ENCODE measurements around the gene OAF. TPM values are rescaled to one million over a fixed set of nuclear protein-coding genes. Genes with fewer than 3 reads are reported as not detected.

OAF gene
- total and polyA plus RNA-seq, 5 experiments from 2014 or later, result 3.6 to 8.0 (median 5.3) TPM

GRCh38 chr11:120223793-120224192, 13.0 kb downstream of the OAF start:
- Mint-ChIP-seq H3K4me3 (no peak overlapping the region), H3K4me1 (peaks cover 14 to 23% (median 16%) of the 10 kb centered on the region in 4 donors), H3K9me3 (no peaks in the 10 kb centered on the region), H3K27ac (no peak overlapping the region), H3K36me3 (peaks cover 0 to 2% (median 0%) of the 10 kb centered on the region in 3 donors), H3K27me3 (peaks cover 0 to 1% (median 0%) of the 10 kb centered on the region in 5 donors)
- DNase-seq (no peak), ATAC-seq (no peak)
- POLR2A ChIA-PET, result no interaction called here

- no peak for ATAC-seq
- POLR2A ChIA-PET, result no interaction called here
- H3K27ac Mint-ChIP-seq, result peak overlapping the region in 2 of 10 donors; percentile 58 to 60
- no peaks in the 10 kb centered on the region for H3K9me3 Mint-ChIP-seq
- DNase-seq, result no peak
- H3K36me3 Mint-ChIP-seq, result peaks cover 0 to 2% (median 0%) of the 10 kb centered on the region in 3 donors
- H3K4me3 Mint-ChIP-seq, result peak overlapping the region in 1 of 10 donors; percentile 41
- peaks cover 13 to 23% (median 16%) of the 10 kb centered on the region in 4 donors for H3K4me1 Mint-ChIP-seq
- H3K27me3 Mint-ChIP-seq, result peaks cover 0 to 1% (median 0%) of the 10 kb centered on the region in 5 donors
Measured at GRCh38 chr11:120224361-120224760, 13.5 kb downstream of the OAF start.

DNA sequence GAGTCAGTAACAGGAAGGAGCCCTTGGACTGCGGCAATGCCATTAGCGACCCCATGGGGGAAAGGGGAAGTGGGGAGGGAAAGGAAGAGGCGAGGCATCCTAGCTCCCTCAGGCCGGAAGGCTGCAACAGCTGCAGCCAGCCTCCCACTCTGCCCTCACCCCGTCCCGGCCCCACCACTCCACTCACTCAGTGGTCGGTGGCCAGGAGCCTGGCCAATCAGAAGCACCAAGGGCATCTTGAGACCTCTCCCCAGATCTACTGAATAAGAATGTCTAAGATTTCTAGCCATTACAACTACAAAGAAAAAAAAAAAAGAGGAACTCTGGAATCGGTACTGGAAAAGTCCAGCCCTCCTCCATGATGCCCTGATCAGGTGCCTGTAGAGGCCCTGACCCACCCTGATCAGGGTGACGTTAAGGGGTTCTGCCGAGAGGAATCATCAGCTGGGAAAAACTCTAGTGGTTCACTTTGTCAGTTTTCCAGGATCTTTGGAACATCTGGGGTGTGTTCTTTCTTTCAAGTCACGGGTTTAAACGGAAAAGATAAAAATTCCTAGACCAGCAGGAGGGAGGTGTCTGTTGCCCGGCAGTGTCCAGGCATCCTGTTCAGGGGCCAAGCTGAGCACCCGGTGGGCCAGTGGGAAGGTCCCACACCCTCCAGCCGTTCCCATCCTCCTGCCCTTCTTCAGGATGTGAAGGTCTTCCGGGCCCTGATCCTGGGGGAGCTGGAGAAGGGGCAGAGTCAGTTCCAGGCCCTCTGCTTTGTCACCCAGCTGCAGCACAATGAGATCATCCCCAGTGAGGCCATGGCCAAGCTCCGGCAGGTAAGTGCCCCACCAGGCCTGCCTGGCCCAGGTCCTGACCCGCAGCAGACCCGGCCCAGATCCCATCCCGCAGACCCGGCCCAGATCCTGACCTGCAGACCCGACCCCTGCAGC, 14.4 kb downstream of the OAF start:
- POLR2A ChIA-PET, result no interaction called here
- Mint-ChIP-seq H3K9me3 (no peaks in the 10 kb centered on the region), H3K36me3 (peaks cover 0 to 2% (median 0%) of the 10 kb centered on the region in 3 donors), H3K27me3 (peaks cover 0 to 1% (median 0%) of the 10 kb centered on the region in 5 donors), H3K4me3 (peak overlapping the region in 2 of 10 donors; percentile 39 to 60), H3K4me1 (peaks cover 13 to 23% (median 16%) of the 10 kb centered on the region in 4 donors), H3K27ac (peak overlapping the region in 2 of 10 donors; percentile 58 to 60)
- ATAC-seq (no peak), DNase-seq (peak in 1 of 10 donors; percentile 50)

GRCh38 chr11:120226242-120226641, 15.4 kb downstream of the OAF start:
- ATAC-seq, result no peak
- H3K36me3 Mint-ChIP-seq, result peaks cover 0 to 2% (median 0%) of the 10 kb centered on the region in 3 donors
- peak overlapping the region in 2 of 10 donors; percentile 50 to 78 for H3K27ac Mint-ChIP-seq
- POLR2A ChIA-PET, result no interaction called here
- no peak overlapping the region for H3K4me3 Mint-ChIP-seq
- no peaks in the 10 kb centered on the region for H3K9me3 Mint-ChIP-seq
- H3K27me3 Mint-ChIP-seq, result peaks cover 0 to 1% (median 0%) of the 10 kb centered on the region in 5 donors
- DNase-seq, result no peak
- H3K4me1 Mint-ChIP-seq, result peaks cover 12 to 23% (median 16%) of the 10 kb centered on the region in 4 donors

DNA sequence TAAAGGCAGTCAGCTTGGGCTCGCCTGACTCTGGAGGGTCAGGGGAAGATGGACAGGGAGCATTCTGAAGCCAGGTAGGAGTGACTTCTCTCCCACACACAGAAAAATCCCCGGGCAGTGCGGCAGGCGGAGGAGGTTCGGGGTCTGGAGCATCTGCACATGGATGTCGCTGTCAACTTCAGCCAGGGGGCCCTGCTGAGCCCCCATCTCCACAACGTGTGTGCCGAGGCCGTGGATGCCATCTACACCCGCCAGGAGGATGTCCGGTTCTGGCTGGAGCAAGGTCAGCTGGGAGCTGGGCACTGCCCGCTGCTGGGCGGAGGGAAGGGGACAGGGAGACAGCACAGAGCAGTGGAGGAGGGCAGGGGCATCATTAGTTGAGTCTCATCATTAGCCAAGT, 15.9 kb downstream of the OAF start:
- no peak overlapping the region for H3K27ac Mint-ChIP-seq
- H3K9me3 Mint-ChIP-seq, result no peaks in the 10 kb centered on the region
- H3K4me1 Mint-ChIP-seq, result peaks cover 12 to 23% (median 16%) of the 10 kb centered on the region in 4 donors
- H3K27me3 Mint-ChIP-seq, result peaks cover 0 to 1% (median 0%) of the 10 kb centered on the region in 5 donors
- ATAC-seq (no peak), DNase-seq (no peak)
- POLR2A ChIA-PET, result no interaction called here
- no peak overlapping the region for H3K4me3 Mint-ChIP-seq
- peaks cover 0 to 2% (median 0%) of the 10 kb centered on the region in 3 donors for H3K36me3 Mint-ChIP-seq

- POLR2A ChIA-PET, result no interaction called here
- Mint-ChIP-seq H3K4me3 (no peak overlapping the region), H3K27me3 (peaks cover 0 to 1% (median 0%) of the 10 kb centered on the region in 5 donors), H3K36me3 (peaks cover 0 to 2% (median 0%) of the 10 kb centered on the region in 3 donors), H3K4me1 (peaks cover 12 to 23% (median 16%) of the 10 kb centered on the region in 4 donors), H3K9me3 (no peaks in the 10 kb centered on the region), H3K27ac (peak overlapping the region in 1 of 10 donors; percentile 85)
- no peak for ATAC-seq
- DNase-seq, result no peak
Measured at GRCh38 chr11:120227228-120227852, 16.5 kb downstream of the OAF start.

- peaks cover 0 to 6% (median 1%) of the 10 kb centered on the region in 5 donors for H3K27me3 Mint-ChIP-seq
- H3K4me3 Mint-ChIP-seq, result no peak overlapping the region
- no peak overlapping the region for H3K27ac Mint-ChIP-seq
- H3K36me3 Mint-ChIP-seq, result peaks cover 0 to 2% (median 0%) of the 10 kb centered on the region in 3 donors
- ATAC-seq, result no peak
- DNase-seq, result no peak
- no peaks in the 10 kb centered on the region for H3K9me3 Mint-ChIP-seq
- H3K4me1 Mint-ChIP-seq, result peaks cover 11 to 19% (median 14%) of the 10 kb centered on the region in 4 donors
- POLR2A ChIA-PET, result interaction anchor here (1.5 kb wide), 1 partner anchor 14 kb away, joined by 3 read pairs; no protein-coding TSS in a partner anchor
Measured at GRCh38 chr11:120228794-120229384, 18.1 kb downstream of the OAF start.

DNA sequence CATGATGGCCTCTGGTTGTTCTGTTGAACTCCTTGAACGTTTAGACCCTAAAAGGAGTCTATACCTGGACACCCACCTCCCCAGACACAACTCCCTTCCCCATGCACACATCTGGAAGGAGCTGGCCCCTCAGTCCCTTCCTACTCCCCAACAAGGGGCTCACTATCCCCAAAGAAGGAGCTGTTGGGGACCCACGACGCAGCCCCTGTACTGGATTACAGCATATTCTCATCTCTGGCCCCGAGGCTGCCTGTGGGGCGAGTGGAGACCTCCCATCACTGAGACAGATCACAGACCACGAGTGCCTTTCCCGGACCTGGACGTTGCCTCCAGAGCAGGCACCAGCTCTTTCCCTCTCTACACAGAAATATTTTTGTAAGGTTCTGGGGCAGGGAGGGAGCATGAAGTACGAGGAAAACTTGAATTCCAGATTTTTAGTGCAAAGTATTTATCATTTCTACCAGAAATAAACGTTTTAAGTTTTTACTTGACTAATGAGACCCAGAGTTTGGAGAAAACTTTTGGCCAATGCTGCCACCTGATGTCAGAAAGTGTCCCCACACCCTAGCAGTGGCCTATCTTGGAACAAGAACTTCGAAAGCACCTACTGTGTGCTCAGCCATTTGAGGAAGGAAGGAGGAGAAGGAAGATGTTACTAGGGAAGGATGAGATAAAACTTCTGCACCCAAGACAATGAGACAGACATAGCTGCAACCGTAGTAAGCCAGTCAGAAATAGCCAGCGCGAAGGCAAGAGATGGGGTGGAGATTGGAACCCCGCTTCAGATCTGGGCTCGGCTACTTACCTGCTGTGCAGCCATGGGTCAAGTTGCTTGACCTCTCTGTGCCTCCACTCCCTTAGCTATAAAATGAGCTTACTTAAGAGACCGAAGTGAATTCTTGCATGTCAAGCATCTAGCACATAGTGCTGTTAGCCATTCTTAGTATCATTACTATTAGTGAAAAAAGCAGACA, 18.9 kb downstream of the OAF start:
- Mint-ChIP-seq H3K9me3 (no peaks in the 10 kb centered on the region), H3K4me3 (no peak overlapping the region), H3K4me1 (peaks cover 6 to 10% (median 8%) of the 10 kb centered on the region in 4 donors), H3K27ac (peak overlapping the region in 1 of 10 donors; percentile 61), H3K36me3 (peaks cover 0 to 2% (median 0%) of the 10 kb centered on the region in 3 donors), H3K27me3 (peaks cover 2 to 14% (median 5%) of the 10 kb centered on the region in 5 donors)
- ATAC-seq (no peak), DNase-seq (peak in 3 of 10 donors; percentile 2 to 22 (median 21))
- POLR2A ChIA-PET, result interaction anchor here (1.5 kb wide), 1 partner anchor 15 kb away, joined by 3 read pairs; no protein-coding TSS in a partner anchor

- H3K4me1 Mint-ChIP-seq, result peaks cover 3 to 5% (median 4%) of the 10 kb centered on the region in 4 donors
- DNase-seq, result no peak
- POLR2A ChIA-PET, result no interaction called here
- no peaks in the 10 kb centered on the region for H3K9me3 Mint-ChIP-seq
- H3K4me3 Mint-ChIP-seq, result no peak overlapping the region
- peaks cover 4 to 23% (median 8%) of the 10 kb centered on the region in 5 donors for H3K27me3 Mint-ChIP-seq
- H3K27ac Mint-ChIP-seq, result peak overlapping the region in 1 of 10 donors; percentile 61
- H3K36me3 Mint-ChIP-seq, result peaks cover 0 to 2% (median 0%) of the 10 kb centered on the region in 3 donors
- no peak for ATAC-seq
Measured at GRCh38 chr11:120230433-120231071, 19.7 kb downstream of the OAF start.

GRCh38 chr11:120231963-120232362, 21.1 kb downstream of the OAF start:
- no peak for DNase-seq
- Mint-ChIP-seq H3K36me3 (peaks cover 0 to 2% (median 0%) of the 10 kb centered on the region in 3 donors), H3K4me1 (no peaks in the 10 kb centered on the region), H3K9me3 (no peaks in the 10 kb centered on the region), H3K4me3 (no peak overlapping the region), H3K27ac (no peak overlapping the region), H3K27me3 (peaks cover 4 to 31% (median 14%) of the 10 kb centered on the region in 5 donors)
- ATAC-seq, result no peak
- POLR2A ChIA-PET, result no interaction called here

- Mint-ChIP-seq H3K27me3 (peaks cover 8 to 42% (median 22%) of the 10 kb centered on the region in 5 donors), H3K27ac (no peak overlapping the region), H3K4me3 (no peak overlapping the region), H3K4me1 (no peaks in the 10 kb centered on the region), H3K36me3 (no peaks in the 10 kb centered on the region), H3K9me3 (no peaks in the 10 kb centered on the region)
- POLR2A ChIA-PET, result no interaction called here
- ATAC-seq, result no peak
- no peak for DNase-seq
Measured at GRCh38 chr11:120233207-120233803, 22.5 kb downstream of the OAF start.

Measured in naive thymus-derived CD8-positive, alpha-beta T cell (primary cell).